GM23338 (cell line): Measurements from ENCODE around the gene ABCA12. TPM values are rescaled to one million over a fixed set of nuclear protein-coding genes. Genes with fewer than 3 reads are reported as not detected.

ENCODE experiments used
- ATAC-seq: fragments of 200-7000 bp; cut with Tn5 transposase; 3 replicates; pipeline ENCODE4 v1.9.1; 2020
- DNase-seq: peaks from one replicate; pipeline ENCODE4 v3.0.0-alpha.2; 2015; ENCODE audit warnings: low spot score
- H2AFZ ChIP-seq: fragments of 200-600 bp; sonication (generic); 2 replicates; pipeline ENCODE4 v1.8.0; 2016; ENCODE audit warnings: antibody characterized with exemption, mild to moderate bottlenecking, moderate library complexity
- H3F3A ChIP-seq: fragments of 200-600 bp; sonication (generic); replicated peaks from 2 replicates; pipeline ENCODE4 v1.8.0; 2017; ENCODE audit warnings: antibody characterized with exemption, mixed run types, low read depth
- H3K27ac ChIP-seq: fragments of 200-600 bp; sonication (generic); 2 replicates; pipeline ENCODE4 v1.6.1; 2016; ENCODE audit warnings: low read depth
- H3K27me3 ChIP-seq: fragments of 200-600 bp; sonication (generic); 2 replicates; pipeline ENCODE4 v1.8.0; 2016; ENCODE audit warnings: mild to moderate bottlenecking, mixed run types, moderate library complexity; ENCODE audit not compliant: insufficient read depth
- H3K36me3 ChIP-seq: fragments of 200-600 bp; sonication (generic); 2 replicates; pipeline ENCODE4 v1.8.0; 2016; ENCODE audit warnings: mild to moderate bottlenecking; ENCODE audit not compliant: insufficient read depth
- H3K4me1 ChIP-seq: fragments of 200-600 bp; sonication (generic); 2 replicates; pipeline ENCODE4 v1.8.0; 2016; ENCODE audit warnings: mild to moderate bottlenecking, moderate library complexity; ENCODE audit not compliant: insufficient read depth
- H3K4me2 ChIP-seq: fragments of 200-600 bp; sonication (generic); 2 replicates; pipeline ENCODE4 v1.7.1; 2017; ENCODE audit warnings: mixed run types
- H3K4me3 ChIP-seq: fragments of 200-600 bp; sonication (generic); 2 replicates; pipeline ENCODE4 v1.6.1; 2016; ENCODE audit warnings: mixed run types
- H3K79me2 ChIP-seq: fragments of 200-600 bp; sonication (generic); replicated peaks from 2 replicates; pipeline ENCODE4 v1.8.0; 2017; ENCODE audit warnings: mild to moderate bottlenecking; ENCODE audit not compliant: insufficient read depth
- H3K9me2 ChIP-seq: fragments of 200-600 bp; sonication (generic); 2 replicates; pipeline ENCODE4 v1.8.0; 2017; ENCODE audit not compliant: insufficient read depth
- H4K20me1 ChIP-seq: fragments of 200-600 bp; sonication (generic); replicated peaks from 2 replicates; pipeline ENCODE4 v1.8.0; 2017; ENCODE audit warnings: mild to moderate bottlenecking; ENCODE audit not compliant: insufficient read depth
- H3K27ac Mint-ChIP-seq: 2 replicates; pipeline ENCODE4 v1.8.0; 2020; ENCODE audit warnings: inconsistent platforms, mild to moderate bottlenecking, moderate library complexity, mixed read lengths
- H3K27me3 Mint-ChIP-seq: 3 replicates; pipeline ENCODE4 v1.8.0; 2022; ENCODE audit warnings: low read depth, mild to moderate bottlenecking, moderate library complexity, mixed read lengths, inconsistent platforms; ENCODE audit not compliant: insufficient read depth, poor library complexity
- H3K36me3 Mint-ChIP-seq: 3 replicates; pipeline ENCODE4 v1.8.0; 2021; ENCODE audit warnings: low read depth, mild to moderate bottlenecking, inconsistent platforms, moderate library complexity, mixed read lengths
- H3K4me1 Mint-ChIP-seq: 3 replicates; pipeline ENCODE4 v1.8.0; 2020; ENCODE audit warnings: mild to moderate bottlenecking, inconsistent platforms, mixed read lengths
- H3K4me3 Mint-ChIP-seq: 3 replicates; pipeline ENCODE4 v1.8.0; 2021; ENCODE audit warnings: moderate library complexity, mild to moderate bottlenecking, inconsistent platforms, mixed read lengths
- H3K9me3 Mint-ChIP-seq: 3 replicates; pipeline ENCODE4 v1.8.0; 2020; ENCODE audit warnings: moderate library complexity, mild to moderate bottlenecking, inconsistent platforms, mixed read lengths
- CREB1 ChIP-seq: fragments of 250-450 bp; sonication (Bioruptor Pico); IDR thresholded peaks from 2 replicates; pipeline ENCODE4 v1.5.0; 2020; ENCODE audit warnings: low read depth, mild to moderate bottlenecking, moderate library complexity
- CTCF ChIP-seq, 2 experiments: fragments of 200-600 bp in 1 of 2; sonication (generic) in 1 of 2; conservative IDR thresholded peaks; 2 replicates each; pipeline versions ENCODE4 v1.5.1 to v1.6.1; 2016 to 2017; ENCODE audit warnings: antibody characterized with exemption in 2 of 2, low read depth in 2 of 2, mild to moderate bottlenecking in 2 of 2, moderate library complexity in 1 of 2
- ETS1 ChIP-seq: IDR thresholded peaks from 2 replicates; pipeline ENCODE4 v1.6.1; 2016; ENCODE audit warnings: antibody characterized with exemption
- EZH2phosphoT487 ChIP-seq: fragments of 200-600 bp; sonication (generic); IDR thresholded peaks from one replicate; pipeline ENCODE4 v1.8.1; 2018; ENCODE audit warnings: antibody characterized with exemption; ENCODE audit not compliant: unreplicated experiment
- POLR2AphosphoS5 ChIP-seq: IDR thresholded peaks from 2 replicates; pipeline ENCODE4 v1.6.1; 2016; ENCODE audit warnings: antibody characterized with exemption, low read depth
- REST ChIP-seq: IDR thresholded peaks from one replicate; pipeline ENCODE4 v1.6.1; 2018; ENCODE audit warnings: antibody characterized with exemption; ENCODE audit not compliant: unreplicated experiment
- STAT1 ChIP-seq: IDR thresholded peaks from one replicate; pipeline ENCODE4 v1.6.1; 2016; ENCODE audit warnings: antibody characterized with exemption; ENCODE audit not compliant: unreplicated experiment
- ZNF114 ChIP-seq: fragments of 250-450 bp; sonication (Bioruptor Pico); IDR thresholded peaks from 2 replicates; pipeline ENCODE4 v1.5.0; 2020; ENCODE audit warnings: mild to moderate bottlenecking, moderate library complexity
- ZNF331 ChIP-seq: fragments of 250-450 bp; sonication (Bioruptor Pico); IDR thresholded peaks from 2 replicates; pipeline ENCODE4 v1.5.0; 2020; ENCODE audit warnings: low read depth, mild to moderate bottlenecking, moderate library complexity
- ZNF462 ChIP-seq: fragments of 250-450 bp; sonication (Bioruptor Pico); IDR thresholded peaks from 2 replicates; pipeline ENCODE4 v1.5.0; 2020; ENCODE audit warnings: mild to moderate bottlenecking, moderate library complexity
- polyA plus RNA-seq: library from polyadenylated mRNA; unstranded; fragments of >200 nt; fragmentation: Nextera tagmentation; extraction: Ambion mirVana; gene quantifications from 2 replicates; pipeline ENCODE4 v1.2.1, GENCODE V29; 2016
- total RNA-seq: library from RNA; depleted of rRNA; stranded (reverse); fragments of >200 nt; shearing (Covaris generic); gene quantifications from 2 replicates; pipeline ENCODE4 v1.2.3, GENCODE V29; 2014

ABCA12 gene
- total and polyA plus RNA-seq, 2 experiments from 2014 or later, result 0.05 to 0.10 TPM

- no peak for DNase-seq
- no peak overlapping the region for H2AFZ ChIP-seq
- H3K9me2 ChIP-seq, result no peaks in the 10 kb centered on the region
- H4K20me1 ChIP-seq, result no peaks in the 10 kb centered on the region
- no peak overlapping the region for H3K27ac Mint-ChIP-seq
- TF ChIP-seq POLR2AphosphoS5 (no peak), ETS1 (no peak), CTCF (conservative IDR thresholded peaks at IDR 0.05; ENCODE audit: low read depth in 2 of 2) (no peak), ZNF462 (CRISPR knock-in tag) (no peak), EZH2phosphoT487 (no peak), ZNF114 (CRISPR knock-in tag) (no peak), CREB1 (CRISPR knock-in tag) (no peak), STAT1 (no peak), REST (no peak), ZNF331 (CRISPR knock-in tag) (no peak)
- no peak for ATAC-seq
- H3K4me1 Mint-ChIP-seq, result no peaks in the 10 kb centered on the region; the same call in 2 of the 3 replicates
- no peak overlapping the region for H3K4me2 ChIP-seq
- no peaks in the 10 kb centered on the region for H3F3A ChIP-seq
- no peaks in the 10 kb centered on the region for H3K36me3 Mint-ChIP-seq
- no peaks in the 10 kb centered on the region for H3K4me1 ChIP-seq
- no peak overlapping the region for H3K4me3 Mint-ChIP-seq
- no peaks in the 10 kb centered on the region for H3K27me3 ChIP-seq
- no peak overlapping the region for H3K4me3 ChIP-seq
- no peak overlapping the region for H3K27ac ChIP-seq
- no peaks in the 10 kb centered on the region for H3K27me3 Mint-ChIP-seq
- no peaks in the 10 kb centered on the region for H3K79me2 ChIP-seq
- no peaks in the 10 kb centered on the region for H3K36me3 ChIP-seq
- H3K9me3 Mint-ChIP-seq, result no peaks in the 10 kb centered on the region
Observed at GRCh38 chr2:215137329-215137686, 1.1 kb downstream of the ABCA12 start.
